Activated T-helper 1 cell treated with Interleukin-2 at 50 U/mL for 16 hours (primary cell): ENCODE data around the gene INHBB.

Source experiments
- DNase-seq: peaks from one replicate; pipeline ENCODE4 v3.0.0-alpha.2; 2020; ENCODE audit warnings: low read depth

Gene INHBB

DNA sequence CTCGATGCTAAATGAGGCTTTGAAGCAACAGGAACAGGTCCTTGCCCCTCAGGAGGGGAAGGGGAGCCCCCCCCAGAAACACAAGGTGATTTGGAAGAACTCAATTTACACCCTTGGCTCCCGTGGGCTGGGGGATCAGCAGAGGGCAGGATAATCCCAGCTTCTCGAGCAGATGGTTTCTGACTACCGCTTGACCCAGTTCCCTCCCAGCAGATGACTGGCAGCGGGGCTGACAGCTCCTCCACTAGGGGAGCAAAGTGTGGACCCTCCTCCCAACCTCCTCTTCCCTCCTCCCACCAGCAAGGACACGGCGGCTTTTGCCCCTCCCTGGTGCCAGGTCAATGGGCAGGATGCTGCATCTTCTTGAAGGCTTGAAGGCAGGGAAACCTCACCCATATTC, 3.5 kb upstream of the INHBB start:
- DNase-seq: no peak

GRCh38 chr2:120343100-120343432, 2.9 kb upstream of the INHBB start:
- no peak for DNase-seq

- peak; percentile 18 for DNase-seq
Measured at GRCh38 chr2:120343433-120344105, 2.4 kb upstream of the INHBB start.

DNA sequence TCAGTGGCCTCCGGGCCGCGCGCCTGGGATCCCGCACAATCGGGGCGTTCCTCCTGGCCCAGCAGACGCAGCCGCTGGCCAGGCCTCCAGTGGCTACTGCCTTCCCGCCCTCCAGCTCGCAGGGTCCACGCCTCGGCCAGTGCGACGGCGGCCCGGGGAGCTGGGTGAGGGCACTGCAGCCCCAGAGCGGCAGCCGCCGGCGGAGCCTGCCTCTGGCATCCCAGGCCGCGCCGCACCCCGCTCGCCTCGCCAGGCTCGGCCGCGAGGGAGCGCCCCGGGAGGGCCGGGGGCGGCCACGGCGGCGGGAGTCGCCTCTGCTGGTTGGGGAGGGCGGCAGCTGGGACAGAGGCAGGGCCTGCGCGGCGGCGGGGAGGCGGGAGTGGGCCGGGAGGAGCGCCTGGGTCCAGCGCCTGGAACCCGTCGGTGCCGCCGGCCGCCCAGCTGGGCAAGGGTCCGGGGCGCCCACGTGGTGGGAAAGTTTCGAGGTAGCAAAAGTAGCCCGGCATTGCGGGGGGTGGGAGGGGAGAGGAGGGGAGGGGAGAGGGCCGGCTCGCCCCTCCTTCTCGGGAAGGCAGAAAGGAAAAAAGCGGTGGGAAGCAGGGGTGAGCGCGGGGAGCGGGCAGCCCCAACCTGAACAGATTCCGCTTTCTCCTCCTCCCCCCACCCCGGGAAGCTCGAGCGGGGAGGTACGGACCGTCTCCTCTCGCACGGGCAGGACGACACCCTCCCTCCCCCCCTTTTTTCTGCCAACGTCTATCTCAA, 1.5 kb upstream of the INHBB start:
- no peak for DNase-seq

DNA sequence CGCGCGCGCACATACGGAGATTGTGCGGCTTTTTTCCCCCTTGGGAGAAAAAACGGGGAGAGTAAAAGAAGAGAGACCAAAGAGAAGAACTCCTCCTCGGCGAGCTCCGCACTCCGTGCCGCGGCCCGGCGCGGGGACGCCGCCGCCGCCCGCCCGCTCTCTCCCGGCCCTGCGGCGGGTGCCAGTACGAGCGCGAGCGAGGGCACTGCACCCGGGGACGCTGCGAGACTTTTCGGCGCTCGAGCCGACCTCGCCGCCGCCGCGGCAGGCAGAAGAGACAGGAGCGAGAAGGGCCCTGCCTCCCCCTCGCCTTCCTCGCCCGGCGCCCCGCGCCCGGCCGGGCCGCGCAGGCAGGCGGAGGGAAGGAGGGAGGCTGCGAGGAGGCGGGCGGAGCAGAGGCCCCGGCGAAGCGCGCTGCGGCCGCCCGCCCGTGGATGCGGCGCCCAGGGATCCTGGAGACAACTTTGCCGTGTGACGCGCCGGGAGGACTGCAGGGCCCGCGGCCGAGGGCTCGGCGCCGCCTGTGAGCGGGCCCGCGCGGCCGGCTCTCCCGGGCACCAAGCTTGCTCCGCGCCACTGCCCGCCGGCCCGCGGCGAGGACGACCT, 857 bp upstream of the INHBB start:
- no peak for DNase-seq

- no peak for DNase-seq
Measured at GRCh38 chr2:120345608-120346007, 328 bp upstream of the INHBB start.

- no peak for DNase-seq
Measured at GRCh38 chr2:120346667-120347358, 877 bp downstream of the INHBB start.

GRCh38 chr2:120347396-120348060, 1.6 kb downstream of the INHBB start:
- no peak for DNase-seq

DNA sequence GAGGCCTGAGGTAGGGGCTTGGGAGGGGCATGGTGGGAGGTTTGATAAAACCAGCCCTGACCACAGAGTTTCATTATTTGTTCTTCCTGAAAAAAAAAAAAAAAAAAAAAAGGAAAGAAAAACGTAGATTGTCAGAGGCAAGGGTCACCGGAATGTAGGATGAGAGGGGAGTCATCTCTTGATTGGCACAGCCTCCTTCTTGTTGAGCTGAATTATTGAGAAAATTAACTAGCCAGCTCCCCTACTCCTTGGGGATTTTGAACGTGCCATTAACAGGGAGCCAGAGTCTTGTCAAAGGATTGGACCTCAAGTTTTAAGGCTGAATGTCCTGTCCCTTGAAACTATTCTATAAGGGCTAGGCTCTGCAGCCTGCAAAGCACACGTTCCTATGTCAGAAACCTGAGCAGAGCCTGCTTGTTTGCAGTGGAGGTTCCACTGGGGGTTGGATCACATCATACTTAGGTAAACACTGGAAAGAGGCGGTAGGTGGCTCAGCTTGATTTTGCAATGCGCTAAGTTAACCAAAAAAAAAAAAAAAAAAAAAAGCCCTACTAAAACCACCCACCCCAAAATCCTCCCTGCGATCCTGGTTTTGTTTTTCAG, 2.3 kb downstream of the INHBB start:
- DNase-seq: no peak

DNA sequence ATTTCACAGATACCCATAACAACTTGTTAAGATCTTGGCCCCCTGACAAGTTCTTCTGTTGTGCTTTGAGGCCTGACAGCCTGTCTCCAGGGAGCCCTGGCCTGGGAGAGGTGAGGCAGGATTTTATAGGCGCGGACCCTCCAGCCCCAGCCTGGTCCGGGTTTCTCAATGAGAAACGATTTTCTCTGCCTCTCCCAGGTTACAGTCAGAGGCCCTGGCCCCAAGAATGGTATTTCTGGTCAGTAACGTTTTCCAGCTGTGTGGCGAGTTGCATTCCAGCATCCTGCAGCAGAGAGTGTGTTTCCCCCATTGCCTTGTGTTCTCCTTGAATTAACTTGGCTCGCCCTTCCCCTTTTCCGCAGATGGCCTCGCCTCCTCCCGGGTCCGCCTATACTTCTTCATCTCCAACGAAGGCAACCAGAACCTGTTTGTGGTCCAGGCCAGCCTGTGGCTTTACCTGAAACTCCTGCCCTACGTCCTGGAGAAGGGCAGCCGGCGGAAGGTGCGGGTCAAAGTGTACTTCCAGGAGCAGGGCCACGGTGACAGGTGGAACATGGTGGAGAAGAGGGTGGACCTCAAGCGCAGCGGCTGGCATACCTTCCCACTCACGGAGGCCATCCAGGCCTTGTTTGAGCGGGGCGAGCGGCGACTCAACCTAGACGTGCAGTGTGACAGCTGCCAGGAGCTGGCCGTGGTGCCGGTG, 3.0 kb downstream of the INHBB start:
- DNase-seq: no peak

GRCh38 chr2:120349440-120349921, 3.5 kb downstream of the INHBB start:
- DNase-seq: no peak

- no peak for DNase-seq
Measured at GRCh38 chr2:120350080-120350479, 4.1 kb downstream of the INHBB start.

GRCh38 chr2:120350801-120351320, 4.9 kb downstream of the INHBB start:
- no peak for DNase-seq

DNA sequence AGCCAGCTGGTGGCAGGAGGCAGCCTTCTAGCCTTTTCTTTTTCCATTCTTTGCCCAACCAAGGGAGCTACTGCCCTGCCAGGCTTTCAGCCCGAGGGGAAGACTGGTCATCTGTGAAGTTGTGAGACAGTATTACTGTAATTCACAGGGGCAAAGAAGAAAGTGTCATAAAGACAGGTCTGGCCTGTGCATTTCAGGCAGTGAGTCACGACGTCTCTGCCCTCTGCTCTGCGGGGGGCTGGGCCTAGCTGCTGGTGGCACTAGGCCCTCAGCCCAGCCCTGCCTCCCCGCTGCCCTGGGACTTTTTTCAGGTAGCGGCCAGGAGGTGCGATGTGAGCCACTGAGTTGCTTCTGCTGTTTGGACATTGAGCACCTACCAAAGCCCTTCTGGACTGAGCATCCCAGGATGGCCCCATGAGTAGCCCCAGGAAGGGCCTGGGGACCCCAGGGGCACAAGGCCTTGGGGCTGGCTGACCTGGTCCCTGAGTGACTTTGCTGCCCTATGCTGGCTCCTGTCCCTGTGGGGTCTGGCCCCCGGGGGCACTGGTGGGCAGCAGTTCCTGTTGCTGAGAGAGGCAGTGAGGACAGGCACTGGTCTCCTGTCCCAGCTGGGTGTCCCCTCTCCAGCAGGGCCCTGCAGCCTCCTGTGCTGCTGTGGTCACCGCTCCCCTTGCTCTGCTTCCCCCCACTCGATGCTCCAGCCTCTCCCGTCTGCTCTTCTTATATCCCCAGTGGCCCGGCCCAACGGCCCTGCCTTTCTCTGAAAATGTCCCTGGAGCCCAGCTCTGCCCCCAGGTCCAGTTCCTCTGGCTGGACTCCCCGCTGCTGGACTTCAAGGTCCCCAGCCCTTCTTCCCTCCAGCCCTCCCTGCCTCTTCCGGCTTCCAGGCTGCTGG, 7.0 kb downstream of the INHBB start:
- DNase-seq: no peak

- no peak for DNase-seq
Measured at GRCh38 chr2:120353591-120353898, 7.6 kb downstream of the INHBB start.

DNA sequence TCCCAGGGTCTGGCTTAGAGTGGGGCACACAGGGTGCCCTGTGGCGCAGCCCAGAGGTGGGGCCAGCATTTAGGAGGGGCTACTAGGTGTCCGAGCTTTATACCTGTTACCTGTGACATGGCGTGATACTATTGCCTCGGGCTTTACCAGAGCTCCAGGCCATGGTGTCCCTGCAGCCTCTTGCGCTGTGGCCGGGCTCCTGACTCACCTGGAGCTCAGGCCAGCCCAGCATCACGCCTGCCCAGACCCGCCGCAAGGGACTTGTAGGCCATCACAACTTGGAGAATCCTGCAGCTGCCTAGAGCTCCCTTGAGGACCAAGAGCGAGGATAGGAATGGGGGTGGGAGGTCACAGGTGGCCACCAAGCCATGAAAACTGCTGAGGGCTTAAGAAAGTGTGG, 8.0 kb downstream of the INHBB start:
- DNase-seq: no peak

DNA sequence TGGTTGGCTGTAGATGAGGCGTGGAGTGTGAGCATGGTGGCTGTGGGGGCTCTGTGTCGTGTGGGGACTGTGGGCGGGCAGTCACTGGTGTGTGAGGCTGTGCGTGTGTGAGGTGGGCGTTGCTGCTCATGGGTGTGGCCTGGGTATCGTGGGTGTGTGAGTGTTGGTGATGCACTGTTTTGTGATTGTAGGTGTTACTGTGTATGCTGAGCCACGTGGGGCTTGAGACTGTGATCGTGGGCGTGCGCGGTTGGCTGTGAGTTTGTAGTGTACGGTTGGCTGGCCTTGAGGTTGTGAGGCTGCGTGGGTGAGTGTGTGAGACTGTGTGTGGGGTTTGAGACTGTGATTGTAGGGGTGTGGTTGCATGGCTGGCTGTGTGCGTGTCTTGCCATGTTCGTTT, 8.5 kb downstream of the INHBB start:
- no peak for DNase-seq

DNA sequence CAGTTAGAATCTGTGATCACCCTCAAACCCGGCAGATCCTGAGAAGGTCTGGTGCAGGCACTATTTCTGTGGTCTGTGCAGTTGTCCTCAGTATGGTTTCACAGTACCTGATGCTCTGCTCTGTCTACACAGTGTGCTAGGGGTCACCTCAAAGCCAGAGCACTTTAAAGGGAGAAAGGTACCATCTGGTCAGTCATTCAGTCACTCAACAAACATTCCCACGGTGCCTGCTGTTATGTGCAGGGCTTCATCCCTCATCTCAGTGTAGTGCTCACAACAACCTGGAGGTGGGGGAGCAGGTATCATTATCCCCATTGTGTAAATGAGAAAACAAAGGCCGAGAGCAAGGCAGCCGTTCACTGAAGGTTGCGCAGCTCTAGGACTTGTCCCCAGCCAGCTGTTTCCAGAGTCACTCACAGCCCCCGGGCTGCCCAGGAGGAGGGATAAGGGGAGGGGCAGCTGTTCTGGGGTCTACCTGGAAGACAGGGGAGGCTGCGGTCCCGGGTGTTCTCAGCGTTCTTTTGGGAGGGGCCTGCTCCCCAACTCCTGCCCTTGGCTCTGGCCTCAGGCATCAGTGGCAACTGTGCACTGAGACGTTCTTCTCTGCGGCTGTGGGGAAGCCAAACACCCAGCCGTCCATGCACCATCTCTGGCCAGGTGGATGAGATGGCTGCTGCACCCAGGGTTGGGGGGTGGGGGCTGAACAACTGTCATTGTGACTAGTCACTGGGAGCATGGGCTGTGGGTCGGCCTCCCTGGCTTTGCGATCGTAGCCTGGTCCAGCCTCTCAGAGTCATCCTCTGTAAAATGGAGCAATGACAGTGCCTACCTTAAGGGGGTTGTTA, 9.2 kb downstream of the INHBB start:
- DNase-seq: no peak

- no peak for DNase-seq
Measured at GRCh38 chr2:120355780-120356266, 9.9 kb downstream of the INHBB start.
